ENCODE measurements around the gene SLCO4A1.

SLCO4A1 gene

GRCh38 chr20:62642051-62642665 lies at the start of gene SLCO4A1:
TSS of gene SLCO4A1 (plus strand) at chr20:62642503. CDS start at chr20:62656455, 13,952 bp downstream.
- DNase-seq = peak in 50 of 58 donors; percentile 11 to 84 (median 48)

DNA sequence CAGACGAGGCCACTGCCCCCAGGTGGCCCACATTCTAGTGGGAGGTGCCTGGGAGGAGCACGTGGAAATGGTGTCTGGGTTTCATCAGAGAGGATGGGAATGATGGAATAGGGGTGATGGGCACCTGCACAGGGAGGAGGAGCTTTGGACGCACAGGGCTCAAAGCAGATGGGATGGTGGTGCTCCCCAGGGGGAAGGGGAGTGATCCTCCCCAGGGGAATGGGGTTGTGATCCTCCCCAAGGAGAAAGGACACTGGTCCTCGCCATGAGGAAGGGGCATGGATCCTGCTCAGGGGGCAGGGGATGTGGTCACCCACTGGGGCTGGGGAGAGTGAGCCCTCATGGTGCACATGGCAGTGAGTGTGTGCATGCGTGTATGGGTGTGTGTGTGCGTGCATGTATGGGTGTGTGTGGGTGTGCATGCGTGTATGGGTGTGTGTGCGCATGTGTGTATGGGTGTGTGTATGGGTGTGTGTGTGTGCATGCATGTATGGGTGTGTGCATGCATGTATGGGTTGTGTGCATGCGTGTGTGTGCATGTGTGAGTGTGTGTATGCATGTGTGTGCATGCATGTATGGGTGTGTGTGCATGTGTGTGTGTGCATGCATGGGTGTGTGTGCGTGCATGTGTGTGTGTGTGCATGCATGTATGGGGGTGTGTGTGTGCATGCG lies 49.7 kb upstream of the SLCO4A1 start:
- no peak for DNase-seq

GRCh38 chr20:62593616-62594015 lies 48.7 kb upstream of the SLCO4A1 start:
- DNase-seq = no peak

GRCh38 chr20:62595069-62595468 lies 47.2 kb upstream of the SLCO4A1 start:
- no peak for DNase-seq

GRCh38 chr20:62595491-62595890 lies 46.8 kb upstream of the SLCO4A1 start:
- no peak for DNase-seq

DNA sequence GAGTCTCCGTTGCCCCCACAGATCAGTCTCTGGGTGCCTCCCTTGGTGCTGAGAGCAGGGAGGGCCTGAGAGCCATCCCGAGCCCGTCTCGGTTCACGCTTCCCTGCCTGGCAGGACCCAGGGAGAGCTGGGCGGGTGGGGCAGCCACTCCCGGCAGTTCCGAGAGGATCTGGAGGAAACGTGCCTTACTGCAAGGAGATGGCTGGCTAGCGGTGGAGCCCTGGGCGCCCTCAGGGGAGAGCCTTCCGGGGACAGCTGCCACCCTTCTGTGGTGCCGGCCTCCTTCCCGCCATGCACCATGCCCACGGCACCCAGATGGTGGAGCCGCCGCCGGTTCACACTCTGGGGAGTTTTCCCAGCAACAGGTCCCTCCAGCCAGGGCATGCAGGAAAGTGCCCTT lies 45.8 kb upstream of the SLCO4A1 start:
- DNase-seq = no peak

- no peak for DNase-seq
Measured at GRCh38 chr20:62596921-62597320, 45.4 kb upstream of the SLCO4A1 start.

DNA sequence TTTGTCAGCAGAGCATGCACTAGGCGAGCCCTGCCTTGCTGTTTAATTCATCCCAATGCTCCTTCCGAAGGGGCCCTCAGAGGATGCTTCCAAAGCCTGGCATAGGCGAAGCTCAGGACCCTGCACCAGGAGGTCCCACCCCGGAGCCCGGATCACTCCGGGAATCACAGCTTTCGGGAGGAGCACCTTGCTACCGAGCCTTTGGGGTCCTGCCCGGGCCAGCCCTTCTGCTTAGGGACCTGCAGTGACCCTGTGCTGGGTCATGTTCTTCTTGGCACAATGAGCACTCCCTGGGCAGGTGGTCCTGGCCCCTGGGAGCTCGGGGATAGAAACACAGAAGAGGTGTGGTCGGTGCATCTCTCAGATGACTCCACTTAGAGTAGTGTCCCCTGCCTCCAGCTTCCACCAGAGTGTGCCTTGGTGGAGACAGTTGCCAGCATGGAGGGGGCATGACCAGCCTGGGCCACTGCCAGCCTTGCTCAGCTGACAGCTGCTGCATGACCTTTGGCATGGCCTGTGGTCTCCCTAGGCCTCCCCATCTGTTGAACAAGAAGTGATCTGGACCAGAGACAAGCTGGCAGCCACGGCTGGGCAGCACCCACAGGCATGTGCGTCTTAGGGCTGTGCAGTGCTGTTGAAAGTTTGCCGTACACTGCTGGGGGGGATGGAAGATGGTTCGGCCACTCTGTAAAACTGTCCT lies 44.7 kb upstream of the SLCO4A1 start:
- no peak for DNase-seq

- no peak for DNase-seq
Measured at GRCh38 chr20:62598761-62599194, 43.5 kb upstream of the SLCO4A1 start.

GRCh38 chr20:62599216-62600110 lies 42.8 kb upstream of the SLCO4A1 start:
- DNase-seq = peak in 1 of 58 donors; percentile 24

GRCh38 chr20:62601172-62601571 lies 41.1 kb upstream of the SLCO4A1 start:
- DNase-seq = no peak

GRCh38 chr20:62601714-62602113 lies 40.6 kb upstream of the SLCO4A1 start:
- no peak for DNase-seq

GRCh38 chr20:62602550-62602949 lies 39.8 kb upstream of the SLCO4A1 start:
- peak in 1 of 58 donors; percentile 11 for DNase-seq

DNA sequence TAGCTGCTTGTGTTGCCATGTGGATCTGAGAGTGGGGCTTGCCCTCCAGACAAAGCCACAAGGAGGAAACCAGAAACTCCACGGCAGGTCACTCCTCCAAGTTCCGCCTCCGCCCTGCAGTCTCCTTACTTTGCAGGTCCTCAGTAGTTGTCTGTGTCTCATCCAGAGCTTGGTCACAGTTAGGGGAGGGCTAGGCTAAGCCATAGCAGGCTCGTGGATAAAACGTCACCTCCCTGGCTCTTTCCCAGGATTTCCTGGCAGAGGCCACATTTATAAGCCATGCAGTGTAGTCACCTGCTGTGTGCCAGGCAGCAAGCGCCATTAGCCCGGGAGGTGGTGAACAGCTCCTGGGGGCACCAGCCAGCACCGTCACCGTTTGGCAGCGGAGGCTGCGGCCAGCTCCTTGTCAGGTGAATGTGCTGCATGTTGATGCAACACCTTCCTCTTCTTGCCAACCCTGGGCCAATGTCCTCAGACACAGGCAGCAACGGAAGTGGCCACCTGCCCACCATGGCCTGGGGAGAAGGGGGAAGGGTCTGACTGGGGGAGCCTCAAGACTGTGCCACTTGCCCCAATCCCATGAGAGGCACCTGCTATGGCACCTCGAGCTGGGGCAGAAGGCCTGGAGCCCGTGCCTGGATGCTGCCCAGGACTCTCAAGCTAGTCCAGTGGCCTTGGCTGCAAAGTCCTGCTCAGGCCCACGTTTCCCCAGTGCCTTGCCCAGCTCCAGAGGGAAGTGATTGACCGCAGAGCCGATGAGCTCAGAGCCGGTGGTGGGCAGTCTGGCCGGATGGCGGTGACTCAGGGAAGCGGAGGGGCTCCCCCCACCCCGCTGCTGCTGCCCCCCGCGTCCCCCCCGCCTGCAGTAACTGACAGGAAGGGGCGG lies 39.0 kb upstream of the SLCO4A1 start:
- peak in 6 of 58 donors; percentile 15 to 62 (median 40) for DNase-seq

GRCh38 chr20:62603907-62604785 lies 38.2 kb upstream of the SLCO4A1 start:
- DNase-seq = no peak

GRCh38 chr20:62604796-62605195 lies 37.5 kb upstream of the SLCO4A1 start:
- no peak for DNase-seq

DNA sequence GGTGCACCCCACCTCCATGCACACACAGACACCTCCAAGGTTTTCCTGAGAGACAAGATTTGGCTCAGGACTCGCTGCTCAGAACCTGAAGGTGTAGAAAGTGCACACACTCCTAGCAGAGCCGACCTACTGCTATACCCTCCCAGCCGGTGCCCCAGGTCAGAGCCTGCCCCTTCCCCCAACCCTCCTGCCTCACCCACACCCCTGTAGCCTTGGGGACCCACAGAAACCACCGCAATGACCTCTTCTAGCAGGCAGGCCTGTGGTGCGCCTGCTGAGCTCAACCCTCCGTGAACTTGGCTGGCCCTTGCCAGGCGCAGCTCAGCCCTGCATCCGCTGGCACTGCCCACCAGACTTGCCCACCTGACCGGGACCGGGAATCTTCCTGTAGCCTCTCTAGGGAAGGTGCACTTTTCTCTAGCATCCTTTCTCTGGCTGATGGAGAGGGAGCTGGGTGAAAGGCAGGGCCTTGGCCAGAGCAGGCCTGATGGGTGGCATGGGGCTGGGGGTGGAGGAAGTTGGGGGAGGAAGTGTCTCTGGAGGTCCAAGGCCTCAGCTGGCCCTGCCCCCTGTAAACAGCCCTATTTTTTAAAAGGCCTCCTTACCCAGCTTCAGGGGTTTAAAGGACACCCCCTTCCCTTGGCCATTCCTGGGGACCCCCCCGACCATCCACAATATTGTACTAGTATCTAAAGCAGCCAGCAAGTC lies 36.9 kb upstream of the SLCO4A1 start:
- no peak for DNase-seq

DNA sequence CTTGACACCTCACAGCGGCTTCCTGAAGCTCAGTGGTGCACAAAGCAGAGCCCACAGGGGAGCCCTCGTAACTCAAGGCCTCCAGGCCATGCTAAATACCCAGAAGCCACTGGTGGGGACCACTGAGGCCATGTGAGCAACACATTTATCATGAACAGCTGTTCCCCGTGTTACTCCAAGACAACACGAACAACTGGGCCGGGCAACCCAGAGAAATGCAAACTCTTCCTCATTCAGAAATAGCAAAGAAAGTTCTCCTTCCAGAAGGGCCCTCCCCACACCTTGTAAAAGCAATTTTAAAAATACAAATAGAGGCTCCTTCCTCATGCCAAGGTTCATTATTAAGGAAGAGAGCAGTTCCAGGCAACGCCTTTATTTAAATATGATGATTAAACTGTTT lies 36.3 kb upstream of the SLCO4A1 start:
- DNase-seq = no peak

Data from anterior cingulate cortex (tissue), 58 donors.